ENCODE results near the gene EEPD1. TPM values are rescaled to one million over a fixed set of nuclear protein-coding genes. Genes with fewer than 3 reads are reported as not detected.

EEPD1 gene
- total RNA-seq, 6 experiments from 2014 or later: 5.9 to 18.6 (median 10.6) TPM

- ATAC-seq (no peak), DNase-seq (no peak)
- H3K4me3 ChIP-seq: no peak overlapping the region
- H3K9me3 ChIP-seq: no peaks in the 10 kb centered on the region
- intact Hi-C loops (cut with DNase I): no loop called here
- WGBS (ENCODE audit: insufficient coverage, low coverage, low lambda C conversion rate, missing lambda C conversion rate): 89% methylated on average over 4 of the region's 4 CpGs
- TF ChIP-seq, protein P1, sequence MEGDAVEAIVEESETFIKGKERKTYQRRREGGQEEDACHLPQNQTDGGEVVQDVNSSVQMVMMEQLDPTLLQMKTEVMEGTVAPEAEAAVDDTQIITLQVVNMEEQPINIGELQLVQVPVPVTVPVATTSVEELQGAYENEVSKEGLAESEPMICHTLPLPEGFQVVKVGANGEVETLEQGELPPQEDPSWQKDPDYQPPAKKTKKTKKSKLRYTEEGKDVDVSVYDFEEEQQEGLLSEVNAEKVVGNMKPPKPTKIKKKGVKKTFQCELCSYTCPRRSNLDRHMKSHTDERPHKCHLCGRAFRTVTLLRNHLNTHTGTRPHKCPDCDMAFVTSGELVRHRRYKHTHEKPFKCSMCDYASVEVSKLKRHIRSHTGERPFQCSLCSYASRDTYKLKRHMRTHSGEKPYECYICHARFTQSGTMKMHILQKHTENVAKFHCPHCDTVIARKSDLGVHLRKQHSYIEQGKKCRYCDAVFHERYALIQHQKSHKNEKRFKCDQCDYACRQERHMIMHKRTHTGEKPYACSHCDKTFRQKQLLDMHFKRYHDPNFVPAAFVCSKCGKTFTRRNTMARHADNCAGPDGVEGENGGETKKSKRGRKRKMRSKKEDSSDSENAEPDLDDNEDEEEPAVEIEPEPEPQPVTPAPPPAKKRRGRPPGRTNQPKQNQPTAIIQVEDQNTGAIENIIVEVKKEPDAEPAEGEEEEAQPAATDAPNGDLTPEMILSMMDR (IDR thresholded peaks at IDR 0.05): no peak
- TF ChIP-seq POLR2A (IDR thresholded peaks at IDR 0.05): no peak
- H3K27me3 ChIP-seq: no peaks in the 10 kb centered on the region
- H3K4me1 ChIP-seq: peaks cover 0 to 20% (median 6%) of the 10 kb centered on the region in 4 donors
- no peak overlapping the region for H3K27ac ChIP-seq
- H3K36me3 ChIP-seq: no peaks in the 10 kb centered on the region
Measured at GRCh38 chr7:36165802-36166201, 12.7 kb downstream of the EEPD1 start.

- H3K4me3 ChIP-seq: no peak overlapping the region
- 80% methylated on average over 7 of the region's 12 CpGs for WGBS (ENCODE audit: insufficient coverage, low coverage, low lambda C conversion rate, missing lambda C conversion rate)
- no peaks in the 10 kb centered on the region for H3K27me3 ChIP-seq
- H3K9me3 ChIP-seq: no peaks in the 10 kb centered on the region
- ATAC-seq: peak; percentile 43 to 83 (median 66)
- peaks cover 0 to 20% (median 6%) of the 10 kb centered on the region in 4 donors for H3K4me1 ChIP-seq
- TF ChIP-seq, protein P1 (IDR thresholded peaks at IDR 0.05): no peak
- TF ChIP-seq POLR2A (IDR thresholded peaks at IDR 0.05): no peak
- intact Hi-C loops (cut with DNase I): no loop called here
- peak in 2 of 3 donors; percentile 70 to 76 for DNase-seq
- H3K36me3 ChIP-seq: no peaks in the 10 kb centered on the region
- H3K27ac ChIP-seq: no peak overlapping the region
Measured at GRCh38 chr7:36167403-36168050, 14.5 kb downstream of the EEPD1 start.

DNA sequence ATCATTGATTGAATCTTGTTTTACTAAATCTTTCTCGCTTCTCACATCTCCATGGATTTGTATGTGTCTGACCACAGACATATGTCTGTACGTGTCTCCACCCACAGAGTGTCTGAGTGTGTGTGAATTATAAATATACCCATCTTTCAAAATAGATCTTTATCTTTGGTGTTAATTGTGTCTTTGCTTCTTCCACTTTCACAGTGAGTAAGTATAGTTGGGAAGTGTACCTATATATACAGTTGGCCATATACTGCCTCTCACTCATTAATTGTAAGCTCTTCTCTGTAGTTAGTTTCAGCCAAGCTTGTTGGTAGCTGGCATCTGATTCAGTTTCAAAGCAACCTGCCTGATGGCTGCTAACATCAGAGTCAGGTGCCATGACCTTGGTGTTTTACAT, 18.4 kb downstream of the EEPD1 start:
- no peak overlapping the region for H3K4me3 ChIP-seq
- TF ChIP-seq POLR2A (IDR thresholded peaks at IDR 0.05): no peak
- WGBS (ENCODE audit: insufficient coverage, low coverage, low lambda C conversion rate, missing lambda C conversion rate): 66% methylated on average over 2 of the region's 2 CpGs
- no peak overlapping the region for H3K27ac ChIP-seq
- DNase-seq (no peak), ATAC-seq (no peak)
- H3K9me3 ChIP-seq: no peaks in the 10 kb centered on the region
- H3K36me3 ChIP-seq: no peaks in the 10 kb centered on the region
- H3K4me1 ChIP-seq: peaks cover 0 to 13% (median 4%) of the 10 kb centered on the region in 4 donors
- no peaks in the 10 kb centered on the region for H3K27me3 ChIP-seq
- intact Hi-C loops (cut with DNase I): no loop called here

DNA sequence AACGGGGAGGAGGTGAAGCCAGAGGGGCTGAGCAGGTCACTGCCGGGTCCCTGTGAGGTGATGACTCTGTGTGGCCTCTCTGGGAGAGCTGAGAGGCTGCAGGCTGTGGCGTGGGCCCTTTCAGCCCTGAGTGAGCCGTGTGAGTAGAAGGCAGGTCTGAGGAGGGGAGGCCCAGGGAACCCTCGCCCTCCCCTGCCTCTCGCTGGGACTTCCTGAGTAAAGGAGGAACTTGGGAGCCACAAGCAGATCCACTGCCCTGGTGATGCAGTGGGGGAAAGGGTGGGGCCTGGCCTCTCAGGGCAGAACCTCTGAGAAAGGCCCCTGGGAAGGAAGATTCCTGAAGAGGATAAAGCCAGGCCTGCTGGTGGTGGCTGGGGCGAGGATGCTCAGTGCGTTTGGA, 22.8 kb downstream of the EEPD1 start:
- Histone ChIP-seq H3K4me3 (no peak overlapping the region), H3K27me3 (no peaks in the 10 kb centered on the region), H3K9me3 (no peaks in the 10 kb centered on the region), H3K36me3 (no peaks in the 10 kb centered on the region), H3K4me1 (no peaks in the 10 kb centered on the region), H3K27ac (no peak overlapping the region)
- no peak for TF ChIP-seq POLR2A (IDR thresholded peaks at IDR 0.05)
- TF ChIP-seq, protein P1 (IDR thresholded peaks at IDR 0.05): no peak
- intact Hi-C loops (cut with DNase I): no loop called here
- peak; percentile 61 to 81 (median 76) for ATAC-seq
- WGBS (ENCODE audit: insufficient coverage, low coverage, low lambda C conversion rate, missing lambda C conversion rate): 69% methylated on average over 3 of the region's 8 CpGs
- DNase-seq: peak in 2 of 3 donors; percentile 59 to 68

DNA sequence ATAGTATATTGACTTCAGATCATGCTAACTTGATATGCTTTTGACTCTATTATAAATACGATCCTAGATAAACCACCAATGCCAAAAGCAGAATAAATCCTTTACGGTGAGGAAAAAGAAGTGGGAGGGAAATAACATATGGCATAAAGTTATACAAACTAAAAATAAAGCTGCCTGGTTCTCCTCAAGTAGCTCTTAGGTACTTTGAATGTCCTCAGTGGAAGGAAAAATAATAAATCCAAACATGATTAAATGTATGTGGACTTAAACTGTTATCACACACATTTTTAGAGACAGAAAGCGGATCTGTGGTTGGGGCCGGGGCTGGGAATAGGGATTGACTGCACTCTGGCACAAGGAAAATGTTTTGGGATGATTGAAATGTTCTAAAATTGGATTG, 23.6 kb downstream of the EEPD1 start:
- ATAC-seq: no peak
- no peaks in the 10 kb centered on the region for H3K9me3 ChIP-seq
- TF ChIP-seq, protein P1 (IDR thresholded peaks at IDR 0.05): no peak

More for the DNA sequence above, 23.6 kb downstream of the EEPD1 start:
- H3K36me3 ChIP-seq: no peaks in the 10 kb centered on the region
- no peaks in the 10 kb centered on the region for H3K4me1 ChIP-seq
- no peaks in the 10 kb centered on the region for H3K27me3 ChIP-seq
- WGBS (ENCODE audit: insufficient coverage, low coverage, low lambda C conversion rate, missing lambda C conversion rate): 76% methylated on average over 4 of the region's 4 CpGs
- H3K27ac ChIP-seq: no peak overlapping the region
- no peak for DNase-seq
- intact Hi-C loops (cut with DNase I): no loop called here
- no peak overlapping the region for H3K4me3 ChIP-seq
